GM21529 (cell line): ENCODE measurements around the gene HSD17B12.

Source experiments
- ATAC-seq: cut with Tn5 transposase; IDR thresholded peaks from one replicate; pipeline ENCODE4 v1.9.1; 2021; ENCODE audit not compliant: unreplicated experiment

HSD17B12 gene

DNA sequence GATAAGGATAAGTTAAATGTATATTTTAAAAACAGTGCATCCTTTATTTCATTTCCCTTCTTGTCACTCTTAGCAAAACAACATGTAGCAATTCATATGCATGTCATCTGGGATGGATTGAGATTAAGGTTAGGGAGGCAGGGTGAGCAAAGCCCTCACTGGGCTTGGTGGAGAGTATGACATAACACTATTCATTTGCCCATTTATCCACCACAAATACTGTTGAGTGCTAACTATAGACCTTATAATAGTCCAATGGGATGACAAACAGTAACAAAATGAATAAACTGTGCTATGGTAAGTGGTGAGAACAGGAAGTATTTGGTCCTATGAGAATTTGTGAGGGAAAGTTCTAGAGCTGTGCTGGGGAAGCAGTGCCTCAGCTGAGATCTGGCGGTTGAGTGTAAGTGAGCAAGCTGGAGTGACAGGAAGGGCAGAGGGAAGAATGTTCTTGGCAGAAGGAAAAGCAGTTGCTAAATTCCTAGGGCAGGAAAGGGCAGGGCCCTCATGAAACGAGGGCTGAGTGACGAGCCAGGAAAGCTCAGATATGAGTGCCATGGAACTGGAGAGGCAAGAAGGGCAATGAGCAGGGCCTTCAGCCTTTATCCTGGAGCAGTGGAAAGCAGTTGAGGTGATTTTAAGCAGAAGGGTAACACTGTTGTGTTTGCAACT, 6.7 kb downstream of the HSD17B12 start:
- ATAC-seq, result no peak

DNA sequence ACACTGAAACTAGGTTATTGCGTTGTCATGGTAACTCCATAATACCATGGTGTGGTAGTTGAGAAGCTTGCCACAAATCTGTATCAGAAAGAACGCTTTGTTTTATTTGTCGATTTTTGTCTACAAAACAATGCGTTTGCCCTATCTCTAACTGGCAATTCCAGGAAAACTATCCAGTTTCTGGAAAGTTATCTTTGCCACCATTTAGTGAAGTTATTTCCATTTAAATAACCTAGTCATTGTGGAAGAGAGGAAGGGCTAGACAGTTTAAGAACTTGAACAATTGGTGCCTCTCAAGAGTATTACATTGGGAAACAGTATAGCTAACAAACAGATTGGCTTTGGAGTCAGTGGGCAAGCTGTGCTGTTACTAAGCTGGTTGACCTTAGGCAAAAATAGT, 7.9 kb downstream of the HSD17B12 start:
- ATAC-seq, result no peak

DNA sequence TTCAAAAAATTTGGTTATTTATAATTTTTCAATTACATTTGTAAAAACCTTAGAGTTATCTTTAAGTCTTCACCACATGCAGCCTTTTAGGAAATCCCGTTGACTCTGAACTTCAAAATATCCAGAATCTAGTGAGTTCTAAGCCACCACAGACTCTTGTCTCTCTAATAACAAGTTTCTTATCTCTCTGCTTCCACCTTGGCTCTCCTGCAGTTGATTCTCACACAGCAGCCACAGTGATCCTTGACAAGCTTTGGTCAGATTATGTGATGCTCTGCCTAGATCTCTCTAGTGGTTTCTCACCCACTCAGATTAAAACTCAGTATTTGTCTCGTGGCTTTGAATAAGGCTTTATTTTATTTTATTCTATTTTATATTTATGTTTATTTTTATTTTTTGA, 8.6 kb downstream of the HSD17B12 start:
- ATAC-seq, result no peak

DNA sequence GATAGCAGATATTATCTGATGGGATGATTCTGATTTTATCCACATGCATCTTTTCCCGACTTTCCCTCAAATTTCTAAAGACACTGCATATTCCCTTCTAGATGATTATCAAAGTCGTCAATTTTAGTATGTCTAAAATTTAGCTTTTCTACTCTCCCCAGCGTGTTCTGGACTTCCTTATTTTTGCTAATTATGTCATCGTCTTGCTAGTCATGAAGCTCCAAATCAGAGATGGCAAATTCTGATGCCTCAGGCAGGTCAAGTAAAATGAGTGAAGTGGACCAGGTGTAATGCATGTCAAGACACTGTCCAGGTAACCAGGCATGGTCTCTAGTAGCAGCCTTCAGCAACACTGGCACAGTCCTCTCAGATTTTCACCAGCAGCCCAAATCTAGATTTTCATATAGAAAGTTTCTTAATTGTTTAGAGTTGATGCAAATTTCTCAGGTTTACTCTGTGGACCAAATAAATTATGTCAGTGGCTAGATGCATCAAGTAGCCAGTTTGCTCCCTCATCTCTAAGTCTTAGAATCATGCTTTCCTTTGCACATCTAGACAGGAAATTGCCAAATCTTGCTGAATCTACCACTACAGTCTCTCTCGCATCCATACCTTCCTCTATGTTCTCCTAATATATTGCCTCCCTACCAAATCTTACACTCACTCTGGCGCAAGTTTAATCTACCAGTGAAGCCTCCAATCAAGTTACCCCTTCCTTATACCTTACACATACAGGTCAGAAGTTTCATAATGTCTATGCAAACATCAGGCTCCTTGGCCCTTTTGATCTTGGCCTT, 10.6 kb downstream of the HSD17B12 start:
- no peak for ATAC-seq

DNA sequence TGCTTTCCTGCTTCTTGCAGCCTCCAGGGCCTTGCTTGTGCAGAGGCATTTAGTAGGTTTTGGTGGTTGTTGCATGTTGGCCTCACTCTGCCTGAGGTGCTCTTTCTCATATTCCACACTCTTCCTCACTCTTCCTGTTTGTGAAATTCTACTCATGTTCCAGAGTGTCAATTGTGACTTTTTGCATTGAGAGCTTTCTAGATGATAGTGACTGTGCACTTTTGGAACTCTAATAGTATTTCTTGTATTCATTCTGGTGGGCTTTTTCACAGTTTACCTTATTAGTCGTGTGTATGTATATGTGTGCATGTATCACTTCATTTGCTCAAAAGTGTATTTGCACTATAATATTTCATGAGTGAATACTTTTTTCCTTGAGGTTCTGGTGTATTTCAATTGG, 11.3 kb downstream of the HSD17B12 start:
- no peak for ATAC-seq

DNA sequence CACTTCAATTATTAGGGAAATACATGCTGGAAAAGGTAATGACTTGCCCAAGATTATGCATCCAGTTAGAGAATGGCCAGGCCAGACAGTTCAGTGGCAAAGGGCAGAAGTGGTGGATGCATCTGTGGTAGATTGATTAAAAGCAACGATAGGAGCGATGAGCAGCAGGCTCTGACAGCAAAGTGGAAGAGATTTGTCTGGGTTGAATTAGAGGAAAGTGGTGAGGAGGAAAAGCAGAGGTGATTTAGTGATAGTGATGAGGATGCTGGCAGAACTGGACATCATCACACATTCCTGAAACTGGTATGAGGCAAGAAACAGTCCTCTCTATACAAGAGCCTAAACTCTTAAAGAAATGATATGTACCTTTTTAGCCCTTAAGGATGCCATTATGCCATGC, 12.5 kb downstream of the HSD17B12 start:
- no peak for ATAC-seq

DNA sequence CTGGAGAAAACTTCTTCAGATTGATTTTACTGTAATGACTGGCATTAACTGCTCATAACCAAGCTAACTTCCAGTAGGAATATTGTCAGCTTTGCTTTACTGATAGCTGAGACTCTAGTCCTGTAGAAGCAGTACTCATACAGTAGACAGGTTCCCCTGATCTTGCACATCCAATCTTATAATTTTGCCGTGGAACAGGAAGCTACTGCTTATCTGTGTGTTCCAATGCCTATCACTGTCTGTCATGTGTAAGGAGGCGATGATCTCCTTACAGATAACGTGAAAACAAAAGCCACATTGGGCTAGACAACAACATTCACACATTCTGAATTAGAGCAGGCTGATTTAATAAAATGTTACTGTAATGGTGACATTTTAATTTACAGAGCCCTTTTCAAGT, 13.2 kb downstream of the HSD17B12 start:
- no peak for ATAC-seq

DNA sequence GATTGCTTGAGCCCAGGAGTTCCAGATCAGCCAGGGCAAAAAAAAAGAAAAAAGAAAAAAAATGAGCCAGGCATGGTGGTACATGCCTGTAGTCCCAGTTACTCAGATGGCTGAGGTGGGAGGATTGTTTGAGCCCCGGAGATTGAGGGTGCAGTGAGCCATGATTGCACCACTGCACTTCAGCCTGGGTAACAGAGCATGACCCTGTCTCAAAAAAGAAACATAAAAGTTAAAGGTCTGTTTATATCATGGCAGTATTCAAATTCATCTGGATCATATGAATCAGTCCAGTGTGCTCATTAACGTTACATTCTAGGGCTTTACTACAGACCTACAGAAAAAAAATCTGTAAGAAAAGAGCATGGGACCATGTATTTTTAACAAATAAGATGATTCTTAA, 13.9 kb downstream of the HSD17B12 start:
- peak; percentile 62 for ATAC-seq

DNA sequence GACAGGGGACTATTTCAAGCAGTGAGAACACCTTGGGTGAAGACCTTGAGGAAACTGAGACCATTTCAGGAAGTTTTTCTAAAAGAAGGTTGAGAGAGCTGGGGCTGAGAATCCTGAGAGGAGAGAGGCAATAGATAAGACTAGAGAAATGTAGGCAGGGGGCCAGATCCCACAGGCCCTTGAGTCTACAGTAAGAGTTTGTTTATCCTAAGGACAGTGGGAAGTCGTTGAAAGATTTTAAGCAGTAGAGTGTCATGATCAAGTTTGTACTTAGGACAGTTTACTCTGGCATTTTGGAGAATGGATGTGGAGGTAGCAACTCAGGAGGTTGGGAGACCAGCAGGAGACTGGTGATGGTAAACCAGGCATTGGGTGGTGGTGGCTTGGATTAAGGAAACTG, 17.1 kb downstream of the HSD17B12 start:
- no peak for ATAC-seq

DNA sequence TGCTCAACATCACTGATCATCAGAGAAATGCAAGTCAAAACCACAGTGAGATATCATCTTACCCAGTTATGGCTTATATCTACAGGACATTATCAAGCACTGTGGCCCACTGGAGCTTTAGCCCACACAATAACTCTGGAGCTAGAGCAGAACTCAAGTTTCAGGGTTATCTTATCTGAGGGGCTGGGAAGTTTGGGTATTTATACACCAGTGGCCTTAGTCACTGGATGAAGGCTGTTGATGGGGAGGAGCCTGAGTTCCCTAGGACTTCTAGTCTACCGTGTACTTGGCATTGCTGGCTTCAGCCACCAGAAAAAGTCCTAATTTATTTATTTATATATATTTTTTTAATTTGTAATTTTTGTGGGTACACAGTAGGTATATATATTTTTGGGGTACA, 19.3 kb downstream of the HSD17B12 start:
- ATAC-seq, result no peak

DNA sequence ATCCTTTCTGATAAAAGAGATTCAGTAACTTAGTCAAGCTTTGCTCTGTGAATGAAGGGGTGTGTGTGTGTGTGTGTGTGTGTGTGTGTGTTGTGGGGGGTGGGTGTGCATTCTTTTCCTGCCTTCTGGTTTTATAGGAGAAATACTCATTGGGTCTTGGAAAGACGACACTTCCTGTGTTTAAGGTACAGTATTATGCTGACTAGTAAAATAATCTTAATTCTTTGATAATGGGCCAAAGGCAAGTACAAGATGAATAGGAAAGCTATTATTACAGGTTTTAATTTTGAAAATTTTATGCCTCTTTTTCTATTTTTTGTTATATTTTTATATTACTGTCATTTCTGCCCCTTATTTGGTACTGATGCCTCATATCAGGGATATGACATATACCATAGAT, 26.1 kb downstream of the HSD17B12 start:
- no peak for ATAC-seq

DNA sequence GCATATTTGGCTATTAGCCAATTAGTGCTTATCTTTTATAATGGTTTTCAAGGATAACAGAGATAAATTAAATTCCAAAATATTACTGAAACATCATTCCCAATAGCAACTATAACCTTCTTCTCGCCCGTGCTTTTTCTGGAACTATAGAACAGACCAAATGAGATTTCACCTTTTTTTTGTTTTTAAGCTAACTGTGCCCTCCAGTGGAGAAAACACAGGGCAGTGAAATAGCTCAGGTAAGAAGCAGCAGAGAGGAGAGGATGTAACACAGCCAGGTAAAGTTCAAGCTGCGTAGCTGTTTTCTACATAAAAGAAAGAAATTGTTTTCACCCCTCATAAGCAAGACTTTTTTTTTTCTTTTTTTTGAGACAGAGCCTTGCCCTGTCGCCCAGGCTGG, 28.2 kb downstream of the HSD17B12 start:
- no peak for ATAC-seq

DNA sequence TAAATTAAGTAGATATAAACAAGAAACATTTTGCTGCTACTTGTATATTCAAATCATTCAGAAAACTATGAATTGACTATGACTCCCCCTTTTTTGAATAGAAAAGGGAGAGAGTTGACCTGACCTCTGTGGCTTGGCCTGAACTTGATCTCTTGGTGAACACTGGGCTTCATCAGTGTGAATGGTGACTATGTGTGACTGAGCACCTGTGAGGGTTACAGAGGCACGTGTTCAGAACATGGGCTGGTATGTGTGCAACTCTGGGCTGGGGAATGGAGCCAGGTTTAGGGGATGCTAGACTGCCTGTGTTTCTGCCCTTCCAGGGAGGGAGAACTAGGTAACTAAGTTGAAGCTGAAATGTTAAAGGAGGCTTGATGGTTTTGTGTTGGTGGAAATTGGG, 29.2 kb downstream of the HSD17B12 start:
- ATAC-seq, result no peak

DNA sequence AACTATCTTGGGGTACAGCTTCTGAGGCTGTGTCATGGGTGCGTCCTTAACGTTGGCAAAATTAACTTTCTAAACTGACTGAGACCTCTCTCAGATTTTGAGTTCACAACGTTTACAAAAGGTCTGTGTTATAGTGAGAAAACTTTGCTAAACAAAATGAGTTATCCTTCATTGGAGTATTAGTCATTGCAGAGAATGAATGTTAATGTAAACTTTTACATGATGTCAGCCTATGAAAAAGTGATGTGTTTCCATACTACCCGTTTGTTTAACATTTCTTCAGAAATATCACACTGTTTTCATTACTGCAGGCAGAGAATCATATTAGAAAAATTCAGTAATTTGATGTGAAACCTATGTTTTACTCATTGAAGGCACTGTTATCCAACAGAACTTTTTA, 32.1 kb downstream of the HSD17B12 start:
- ATAC-seq, result no peak

DNA sequence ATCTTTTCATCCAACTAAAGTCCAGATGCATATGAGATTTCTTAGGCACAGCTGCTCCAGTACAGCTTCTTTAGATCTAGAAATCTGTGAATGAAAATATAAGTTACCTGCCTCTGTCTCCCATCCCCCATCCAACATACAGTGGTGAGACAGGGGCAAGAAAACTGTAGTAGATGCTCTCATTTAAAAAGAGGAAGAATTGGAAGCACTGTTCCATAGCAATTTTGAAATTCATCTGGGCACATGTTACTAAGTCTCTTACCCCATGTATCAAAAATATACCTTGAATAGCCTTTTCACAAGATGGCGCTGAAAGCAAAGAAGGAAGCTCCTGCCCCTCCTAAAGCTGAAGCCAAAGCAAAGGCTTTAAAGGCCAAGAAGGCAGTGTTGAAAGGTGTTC, 37.8 kb downstream of the HSD17B12 start:
- no peak for ATAC-seq

DNA sequence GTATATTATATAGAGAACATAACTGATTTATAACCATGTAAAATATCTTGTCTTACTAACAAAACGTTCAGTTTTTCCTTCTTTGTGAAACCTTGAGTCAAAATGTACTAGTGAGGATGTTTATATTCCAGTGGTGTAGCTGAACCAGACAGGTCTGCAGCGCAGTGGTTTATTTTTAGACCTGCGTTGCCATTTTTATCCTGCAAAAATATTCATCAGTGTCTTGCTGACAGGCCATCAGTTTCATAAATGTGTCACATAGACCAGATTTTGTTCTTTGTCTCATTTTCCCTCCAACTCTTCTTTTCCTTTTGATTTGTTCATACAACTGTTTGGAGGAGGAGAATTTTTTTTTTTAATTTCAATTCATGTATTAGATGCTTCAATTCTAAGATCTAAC, 43.1 kb downstream of the HSD17B12 start:
- ATAC-seq, result no peak

DNA sequence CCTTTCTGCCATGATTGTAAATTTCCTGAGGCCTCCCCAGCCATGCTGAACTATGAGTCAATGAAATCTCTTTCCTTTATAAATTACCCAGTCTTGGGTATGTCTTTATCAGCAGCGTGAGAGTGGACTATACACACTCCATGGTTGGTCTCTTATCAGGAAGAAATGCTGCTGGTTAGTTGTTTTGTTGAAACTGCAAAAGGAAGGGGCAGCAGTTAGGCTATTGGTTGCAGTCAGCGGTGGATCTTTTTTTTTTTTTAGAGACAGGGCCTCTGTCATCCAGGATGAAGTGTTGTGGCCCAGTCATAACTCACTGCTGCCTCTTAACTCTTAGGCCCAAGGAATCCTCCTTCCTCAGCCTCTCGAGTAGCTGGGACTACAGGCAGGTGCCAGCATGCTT, 51.7 kb downstream of the HSD17B12 start:
- no peak for ATAC-seq

DNA sequence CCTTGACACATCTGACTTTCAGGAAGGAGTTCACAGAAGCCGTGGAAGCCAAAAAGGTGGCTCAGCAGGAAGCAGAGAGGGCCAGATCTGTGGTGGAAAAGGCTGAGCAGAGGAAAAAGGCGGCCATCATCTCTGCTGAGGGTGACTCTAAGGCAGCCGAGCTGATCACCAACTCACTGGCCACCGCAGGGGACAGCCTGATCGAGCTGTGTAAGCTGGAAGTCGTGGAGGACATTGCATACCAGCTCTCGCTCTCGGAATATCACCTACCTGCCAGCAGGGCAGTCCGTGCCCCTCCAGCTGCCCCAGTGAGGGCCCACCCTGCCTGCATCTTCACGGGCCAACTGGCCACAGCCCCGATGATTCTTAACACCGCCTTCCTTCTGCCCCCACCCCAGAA, 53.7 kb downstream of the HSD17B12 start:
- no peak for ATAC-seq

DNA sequence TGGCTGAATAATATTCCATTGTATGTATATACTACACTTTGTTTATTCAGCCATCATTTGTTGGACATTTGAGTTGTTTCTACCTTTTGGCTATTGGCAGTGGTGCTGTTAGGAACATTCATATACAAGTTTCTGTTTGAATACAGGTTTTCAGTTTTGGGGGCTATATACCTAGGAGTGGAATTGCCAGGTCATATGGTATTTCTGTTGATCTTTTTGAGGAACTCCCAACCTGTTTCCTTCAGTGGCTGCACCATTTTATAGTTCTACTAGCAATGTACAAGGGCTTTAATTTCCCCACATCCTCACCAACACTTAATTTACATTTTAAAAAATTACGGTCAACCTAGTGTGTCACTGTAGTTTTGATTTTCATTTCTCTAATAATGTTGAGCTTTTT, 54.6 kb downstream of the HSD17B12 start:
- ATAC-seq, result no peak

DNA sequence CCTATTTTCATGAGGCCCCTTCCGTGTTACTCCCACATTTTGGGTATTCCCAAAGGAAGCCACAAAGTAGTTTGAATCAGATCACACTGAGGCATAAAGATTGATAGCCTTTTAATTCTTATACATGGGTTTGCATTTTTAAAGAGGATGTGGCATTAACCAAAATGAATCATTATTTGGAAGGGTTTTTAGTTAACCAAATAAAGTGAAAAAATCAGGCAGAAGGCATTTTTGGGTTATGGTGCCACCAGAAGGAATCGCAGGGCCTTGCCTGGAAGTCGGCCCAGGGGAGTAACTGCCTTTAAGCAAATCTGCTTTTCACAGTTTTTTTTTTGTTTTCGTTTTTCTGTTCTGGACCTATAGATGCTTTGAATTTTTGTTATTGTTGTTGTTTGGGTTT, 55.4 kb downstream of the HSD17B12 start:
- ATAC-seq, result no peak

DNA sequence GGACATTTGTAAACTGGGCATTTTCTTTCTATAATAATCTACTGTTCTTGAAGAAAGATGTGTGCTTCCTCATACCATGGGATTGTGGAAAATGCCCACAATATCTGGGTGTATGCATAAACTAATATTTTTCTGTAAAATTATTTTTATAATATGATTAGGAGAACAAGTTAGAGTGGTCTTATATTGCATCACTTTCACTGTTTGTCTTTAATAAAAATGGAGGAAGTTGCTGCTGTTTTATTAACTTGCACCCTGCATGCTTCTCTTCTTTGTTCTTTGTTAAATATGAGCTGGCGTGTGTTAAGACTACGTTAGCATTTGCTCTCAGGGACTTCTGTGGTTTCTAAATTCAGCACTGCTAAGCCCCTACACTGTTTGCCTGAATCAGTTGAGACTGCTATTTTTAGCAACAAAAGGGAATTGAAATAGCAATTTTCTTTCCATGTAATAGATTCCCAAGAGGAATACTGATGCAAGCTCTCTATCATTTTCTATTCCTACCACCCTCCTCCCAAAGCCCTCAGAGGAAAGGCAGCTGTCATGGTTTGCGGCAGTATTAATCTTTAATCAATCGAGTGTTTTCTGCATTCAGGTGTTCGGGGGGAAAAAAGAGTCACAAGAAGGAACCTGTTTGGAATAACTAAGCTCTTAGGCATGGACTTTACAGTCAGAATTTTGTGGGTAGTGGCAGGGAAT, 56.1 kb downstream of the HSD17B12 start:
- ATAC-seq, result no peak

DNA sequence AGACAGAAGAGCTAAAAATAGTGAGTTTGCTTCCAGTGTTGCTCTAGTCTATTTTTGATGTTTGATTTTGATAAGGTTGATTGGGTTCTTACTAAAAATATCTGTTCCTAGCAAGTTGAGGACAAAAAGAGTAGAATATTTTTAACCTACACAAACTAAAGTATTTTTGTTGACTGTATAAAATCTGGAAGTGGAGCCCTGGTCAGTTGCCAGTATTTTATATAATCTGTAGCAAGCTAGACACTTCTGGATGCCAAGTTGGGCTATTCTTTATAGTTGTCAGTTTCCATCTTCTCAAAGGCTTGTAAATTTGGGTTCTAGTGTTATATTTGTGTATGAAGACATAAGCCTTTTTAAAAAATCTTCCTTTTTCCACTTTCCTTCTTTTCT, 56.7 kb downstream of the HSD17B12 start:
- ATAC-seq, result no peak
